Right lobe of liver (tissue), 6 donors: ENCODE results near the gene SARS2. TPM values are rescaled to one million over a fixed set of nuclear protein-coding genes. Genes with fewer than 3 reads are reported as not detected.
A peak's percentile ranks its signal among the peaks of the same experiment; 100 is the strongest.

ENCODE experiments used
- ATAC-seq, 4 donors: fragments of 200-7000 bp; cut with Tn5 transposase; one replicate each; pipeline ENCODE4 v1.9.1; 2020; ENCODE audit warnings: mild to moderate bottlenecking in 4 of 4, moderate library complexity in 4 of 4
- DNase-seq, 3 donors: peaks; one replicate each; pipeline ENCODE4 v3.0.0-alpha.2; 2020
- H3K27ac ChIP-seq, 3 donors: fragments of 200-600 bp; one replicate each; pipeline ENCODE4 v1.8.0; 2022
- H3K27me3 ChIP-seq, 2 donors: fragments of 200-600 bp; one replicate each; pipeline ENCODE4 v1.8.0; 2022
- H3K36me3 ChIP-seq, 4 donors: fragments of 200-600 bp; sonication (generic) in 1 of 4; one replicate each; pipeline versions ENCODE4 v1.5.1 to v1.8.0; 2017 to 2022; ENCODE audit warnings: control low read depth in 1 of 4
- H3K4me1 ChIP-seq, 4 donors: fragments of 200-600 bp; sonication (generic) in 1 of 4; one replicate each; pipeline versions ENCODE4 v1.5.1 to v1.8.0; 2017 to 2022; ENCODE audit warnings: control low read depth in 1 of 4
- H3K4me3 ChIP-seq, 3 donors: fragments of 200-600 bp; one replicate each; pipeline ENCODE4 v1.8.0; 2022
- H3K9me3 ChIP-seq, 4 donors: fragments of 200-600 bp; sonication (generic) in 1 of 4; one replicate each; pipeline versions ENCODE4 v1.5.1 to v1.8.0; 2017 to 2022; ENCODE audit warnings: control low read depth in 1 of 4
- CTCF ChIP-seq, 4 donors: fragments of 200-600 bp in 3 of 4; fragments of 450-650 bp in 1 of 4; IDR thresholded peaks; one replicate each; pipeline versions ENCODE4 v1.5.1 to v1.8.0; 2016 to 2022; ENCODE audit warnings: antibody characterized with exemption in 4 of 4, mild to moderate bottlenecking in 2 of 4
- POLR2A ChIP-seq: fragments of 450-650 bp; IDR thresholded peaks from one replicate; pipeline ENCODE4 v1.6.1; 2017; ENCODE audit warnings: antibody characterized with exemption, mild to moderate bottlenecking
- WGBS: methylation state at CpG from one replicate; pipeline ENCODE4 v1.1.6; 2018; ENCODE audit warnings: low coverage, low lambda C conversion rate; ENCODE audit not compliant: insufficient coverage; ENCODE audit errors: missing lambda C conversion rate; 5-methylcytosine and 5-hydroxymethylcytosine counted together
- intact Hi-C, 2 donors: fragments of 100-400 bp; cut with DNase I; formaldehyde crosslinking; loops; one replicate each; pipeline versions ENCODE4 v1.11.2 to v1.14.1; 2022
- total RNA-seq, 6 experiments: library from RNA; depleted of rRNA in 2 of 6; stranded (reverse); fragments of >200 nt in 2 of 6; fragmentation: NEBNext Ultra II Directional in 3 of 6; extraction: Animal tissue kit (Norgen Biotek cat#: 25700) in 3 of 6; gene quantifications; one replicate each; pipeline versions ENCODE4 v1.1.0 to v1.2.4, GENCODE V29; 2016 to 2023
- donor health status: DM: no; HTN: yes; CAD: no.
- donor health status: DM: no; HTN: no; CAD: no.
- donor health status: DM: no; HTN: no; CAD: no.
- donor health status: DM: no; HTN: yes; CAD: no.
- donor health status: DM: no; HTN: yes; CAD: no.

The SARS2 gene
- total RNA-seq, 6 experiments from 2014 or later: 10.6 to 26.5 (median 18.7) TPM

- Histone ChIP-seq H3K27me3 (no peaks in the 10 kb centered on the region), H3K9me3 (no peaks in the 10 kb centered on the region), H3K4me3 (no peak overlapping the region), H3K4me1 (no peaks in the 10 kb centered on the region), H3K27ac (no peak overlapping the region), H3K36me3 (peaks cover 0 to 18% (median 2%) of the 10 kb centered on the region in 4 donors)
- intact Hi-C loops: no loop called here
- ATAC-seq: no peak
- no peak for DNase-seq
- no peak for TF ChIP-seq POLR2A
- no peak for TF ChIP-seq CTCF (IDR thresholded peaks at IDR 0.05)
- WGBS: 95% methylated on average over 12 of the region's 12 CpGs
Measured at GRCh38 chr19:38910488-38910887, 20.1 kb downstream of the SARS2 start.

GRCh38 chr19:38908911-38909310, 21.7 kb downstream of the SARS2 start:
- Histone ChIP-seq H3K9me3 (no peaks in the 10 kb centered on the region), H3K27me3 (no peaks in the 10 kb centered on the region), H3K4me1 (peaks cover 0 to 12% (median 3%) of the 10 kb centered on the region in 4 donors), H3K27ac (no peak overlapping the region), H3K4me3 (no peak overlapping the region), H3K36me3 (peaks cover 0 to 24% (median 3%) of the 10 kb centered on the region in 4 donors)
- ATAC-seq (no peak), DNase-seq (no peak)
- WGBS: 83% methylated on average over 3 of the region's 10 CpGs
- TF ChIP-seq CTCF (IDR thresholded peaks at IDR 0.05) (no peak), POLR2A (no peak)
- intact Hi-C loops: no loop called here

- Histone ChIP-seq H3K4me3 (no peak overlapping the region), H3K27ac (no peak overlapping the region), H3K27me3 (no peaks in the 10 kb centered on the region), H3K4me1 (peaks cover 0 to 16% (median 6%) of the 10 kb centered on the region in 4 donors), H3K9me3 (no peaks in the 10 kb centered on the region), H3K36me3 (peaks cover 0 to 24% (median 3%) of the 10 kb centered on the region in 4 donors)
- intact Hi-C loops: no loop called here
- DNase-seq (no peak), ATAC-seq (no peak)
- 91% methylated on average over 8 of the region's 12 CpGs for WGBS
- TF ChIP-seq POLR2A (no peak), CTCF (IDR thresholded peaks at IDR 0.05) (no peak)
Measured at GRCh38 chr19:38907670-38908069, 22.9 kb downstream of the SARS2 start.

GRCh38 chr19:38907227-38907626, 23.3 kb downstream of the SARS2 start:
- no peak for TF ChIP-seq CTCF (IDR thresholded peaks at IDR 0.05)
- no peak for TF ChIP-seq POLR2A
- Histone ChIP-seq H3K27ac (no peak overlapping the region), H3K27me3 (no peaks in the 10 kb centered on the region), H3K9me3 (no peaks in the 10 kb centered on the region), H3K36me3 (peaks cover 0 to 24% (median 3%) of the 10 kb centered on the region in 4 donors), H3K4me3 (no peak overlapping the region), H3K4me1 (peaks cover 0 to 16% (median 6%) of the 10 kb centered on the region in 4 donors)
- ATAC-seq: no peak
- WGBS: 80% methylated on average over 1 of the region's 29 CpGs
- DNase-seq: no peak
- intact Hi-C loops: no loop called here

- no peak for TF ChIP-seq POLR2A
- TF ChIP-seq CTCF (IDR thresholded peaks at IDR 0.05): no peak
- no CpG with 5 or more reads among the region's 4 CpGs for WGBS
- ATAC-seq: no peak
Measured at GRCh38 chr19:38905620-38906019, 24.9 kb downstream of the SARS2 start.

More at GRCh38 chr19:38905620-38906019, 24.9 kb downstream of the SARS2 start:
- Histone ChIP-seq H3K4me1 (peaks cover 0 to 24% (median 10%) of the 10 kb centered on the region in 4 donors), H3K9me3 (no peaks in the 10 kb centered on the region), H3K36me3 (peaks cover 0 to 24% (median 3%) of the 10 kb centered on the region in 4 donors), H3K27me3 (no peaks in the 10 kb centered on the region), H3K4me3 (no peak overlapping the region), H3K27ac (peak overlapping the region in 1 of 3 donors; percentile 50)
- intact Hi-C loops: no loop called here
- DNase-seq: no peak
